SK-MEL-5 (cell line): ENCODE measurements around the gene HMCES. TPM values are rescaled to one million over a fixed set of nuclear protein-coding genes. Genes with fewer than 3 reads are reported as not detected.
"Not testable (repeated sequence)": the region's sequence is repeated elsewhere in the genome, so short reads cannot be mapped to it uniquely, and the experiment has no call there.

Experiments used
- DNase-seq: peaks from one replicate; pipeline ENCODE4 v3.0.0-alpha.2; 2016; ENCODE audit warnings: low read depth, low spot score
- in situ Hi-C: cut with HindIII; loops from 2 replicates; pipeline ENCODE4 v1.10.0; 2016; ENCODE audit warnings: low sequenced_read_pairs, high pct_unique_total_duplicates, low pct_unique_long_range_greater_than_20kb
- total RNA-seq: library from RNA; depleted of rRNA; stranded (reverse); fragments of >200 nt; shearing (Covaris generic); gene quantifications from 2 replicates; pipeline ENCODE4 v1.2.3, GENCODE V29; 2014

HMCES gene
- total RNA-seq, 1 experiment from 2014 or later: 20.5 TPM

DNA sequence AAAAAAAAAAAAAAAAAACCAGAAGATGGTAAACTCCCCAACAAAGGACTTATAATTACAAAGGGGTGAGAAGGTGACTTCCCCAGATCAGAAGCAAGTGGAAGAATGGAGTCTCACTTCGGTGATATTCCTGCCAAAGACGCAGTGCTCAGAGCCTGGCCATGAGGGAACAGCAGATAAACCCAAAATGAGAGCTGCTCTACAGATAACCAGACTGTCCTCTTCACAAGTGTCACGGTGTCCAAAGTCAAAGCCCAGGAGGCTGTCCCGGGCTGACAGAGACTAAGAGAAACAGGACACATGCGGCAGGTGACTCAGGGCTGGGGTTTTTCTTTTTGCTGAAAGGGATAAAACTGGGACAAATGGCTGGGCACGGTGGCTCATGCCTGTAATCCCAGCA is 48.8 kb downstream of the HMCES start:
- in situ Hi-C loops: no loop called here
- no peak for DNase-seq

- in situ Hi-C loops: no loop called here
These were observed 51.2 kb downstream of the HMCES start for GRCh38 chr3:129329858-129330257.

GRCh38 chr3:129330409-129330808 is 51.7 kb downstream of the HMCES start:
- DNase-seq: no peak
- in situ Hi-C loops: no loop called here

More at GRCh38 chr3:129329858-129330257, 51.2 kb downstream of the HMCES start:
- no peak for DNase-seq

DNA sequence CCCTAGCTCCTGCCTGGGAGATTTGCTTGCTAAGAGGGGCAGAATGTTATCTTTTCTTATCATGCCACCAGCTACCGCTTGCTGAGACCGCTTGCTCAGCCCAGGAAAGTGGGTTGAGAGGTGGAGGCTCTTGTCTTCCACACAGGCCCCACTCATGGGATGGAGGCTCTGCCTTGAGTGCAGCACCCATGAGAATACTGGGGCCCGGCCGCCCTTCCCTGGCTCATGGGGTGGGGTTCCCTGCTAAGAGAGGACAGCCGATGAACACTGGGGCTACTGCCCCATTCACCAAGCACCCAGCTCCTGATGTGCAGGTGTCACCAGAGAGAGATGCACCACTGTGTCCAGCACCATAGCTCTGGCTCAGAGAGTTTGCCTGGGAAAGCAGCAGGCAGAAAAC is 55.2 kb downstream of the HMCES start:
- in situ Hi-C loops: no loop called here
- no peak for DNase-seq

DNA sequence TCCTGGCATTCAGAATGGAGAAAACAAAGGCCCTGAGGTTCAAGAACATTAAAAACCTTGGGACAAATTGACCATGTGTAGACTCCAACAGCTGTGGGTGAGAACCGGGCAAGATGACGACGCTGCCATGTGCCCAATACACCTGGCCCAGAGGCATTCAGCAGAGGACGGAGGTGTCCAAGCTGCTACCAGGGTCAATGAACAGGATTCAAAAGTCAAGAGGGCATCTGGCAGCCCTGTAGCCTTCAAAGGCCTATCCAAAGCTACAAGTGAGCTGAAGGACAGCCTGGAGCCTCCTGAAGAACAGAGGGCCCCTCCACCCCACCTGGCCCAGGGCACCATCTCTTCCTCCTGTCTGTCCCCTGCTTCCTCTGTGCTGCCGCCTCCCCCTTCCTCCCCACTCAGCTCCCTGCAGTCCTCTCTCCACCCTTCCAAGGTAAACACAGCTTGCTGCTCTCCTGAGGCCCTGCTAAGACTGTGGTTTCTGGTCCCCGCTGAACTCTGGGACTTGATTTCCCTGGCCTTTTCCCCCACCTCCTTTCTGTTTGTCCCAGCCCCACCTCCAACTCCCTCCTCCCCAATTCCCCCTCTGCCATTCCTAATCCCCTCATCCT is 57.5 kb downstream of the HMCES start:
- in situ Hi-C loops: no loop called here

GRCh38 chr3:129337719-129338118 is 59.0 kb downstream of the HMCES start:
- in situ Hi-C loops: not testable (repeated sequence)

More for the DNA sequence above, 57.5 kb downstream of the HMCES start:
- no peak for DNase-seq

GRCh38 chr3:129339186-129339585 is 60.5 kb downstream of the HMCES start:
- DNase-seq, in situ Hi-C loops: not testable (repeated sequence)

More at GRCh38 chr3:129337719-129338118, 59.0 kb downstream of the HMCES start:
- not testable (repeated sequence) for DNase-seq

DNA sequence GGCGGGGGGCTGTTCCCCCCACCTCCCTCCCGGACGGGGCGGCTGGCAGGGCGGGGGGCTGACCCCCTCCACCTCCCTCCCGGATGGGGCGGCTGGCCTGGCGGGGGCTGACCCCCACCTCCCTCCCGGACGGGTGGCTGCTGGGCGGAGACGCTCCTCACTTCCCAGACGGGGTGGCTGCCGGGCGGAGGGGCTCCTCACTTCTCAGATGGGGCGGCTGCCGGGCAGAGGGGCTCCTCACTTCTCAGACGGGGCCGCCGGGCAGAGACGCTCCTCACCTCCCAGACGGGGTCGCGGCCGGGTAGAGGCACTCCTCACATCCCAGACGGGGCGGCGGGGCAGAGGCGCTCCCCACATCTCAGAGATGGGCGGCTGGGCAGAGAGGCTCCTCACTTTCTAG is 61.2 kb downstream of the HMCES start:
- in situ Hi-C loops, DNase-seq: not testable (repeated sequence)

- no peak for DNase-seq
- in situ Hi-C loops: no loop called here
These were observed 62.9 kb downstream of the HMCES start for GRCh38 chr3:129341331-129342141.

DNA sequence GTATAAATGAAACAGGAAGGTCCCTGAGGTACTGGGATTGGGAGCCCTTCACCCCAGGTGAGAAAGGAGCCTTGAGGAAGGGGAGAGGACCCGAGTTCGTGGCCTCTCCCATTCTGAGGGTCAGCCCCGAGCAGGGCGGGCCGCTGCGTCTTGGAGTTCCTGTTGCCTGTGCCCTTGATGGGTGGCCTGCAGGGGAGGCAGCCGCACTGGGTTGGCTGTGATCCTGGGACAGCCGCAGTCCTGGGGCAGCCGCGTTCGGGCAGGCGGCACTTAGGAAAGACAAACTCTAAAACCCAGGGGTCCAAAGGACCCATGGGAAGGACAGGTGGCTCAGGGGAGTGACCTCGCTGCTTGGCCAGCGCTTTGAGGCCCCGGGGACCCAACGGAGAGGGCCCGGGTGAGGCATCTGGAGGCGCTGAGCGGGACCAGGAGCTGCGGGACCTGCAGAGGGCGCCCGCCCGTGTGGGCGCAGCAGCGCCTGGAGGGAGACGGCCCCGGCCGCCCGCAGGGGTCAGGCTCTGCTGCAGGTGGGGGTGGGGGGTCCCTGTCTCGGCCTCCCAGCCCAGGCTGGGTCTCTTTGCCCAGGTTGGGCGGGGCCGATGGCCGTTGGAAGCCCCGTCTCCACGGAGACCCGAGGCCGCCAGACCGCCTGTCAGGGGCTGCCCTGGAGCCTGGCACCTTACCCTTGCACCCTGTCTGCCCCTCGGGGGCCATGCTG is 65.1 kb downstream of the HMCES start:
- in situ Hi-C loops: no loop called here
- DNase-seq: no peak

- DNase-seq: no peak
These were observed 66.0 kb downstream of the HMCES start for GRCh38 chr3:129344540-129345220.

DNA sequence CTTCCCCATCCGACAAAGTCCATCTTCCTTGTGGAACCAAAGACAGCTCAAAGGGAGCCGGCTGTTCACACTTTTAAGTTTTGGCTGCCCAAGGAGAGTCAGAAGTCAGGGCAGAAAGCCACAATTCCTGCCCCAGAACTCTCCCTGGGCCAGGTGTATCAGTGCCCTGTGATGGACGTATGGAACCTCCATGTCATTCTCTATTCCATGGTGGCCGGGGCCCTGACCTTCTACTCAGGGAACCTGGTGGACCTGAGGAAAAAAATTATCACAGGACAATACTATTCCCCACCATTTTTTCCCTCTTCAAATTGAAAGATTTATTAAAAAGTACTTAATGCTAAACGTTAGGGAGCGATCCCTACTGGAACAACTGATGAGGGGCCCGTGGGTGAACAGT is 66.6 kb downstream of the HMCES start:
- no peak for DNase-seq
- in situ Hi-C loops: no loop called here

More at GRCh38 chr3:129344540-129345220, 66.0 kb downstream of the HMCES start:
- in situ Hi-C loops: no loop called here

DNA sequence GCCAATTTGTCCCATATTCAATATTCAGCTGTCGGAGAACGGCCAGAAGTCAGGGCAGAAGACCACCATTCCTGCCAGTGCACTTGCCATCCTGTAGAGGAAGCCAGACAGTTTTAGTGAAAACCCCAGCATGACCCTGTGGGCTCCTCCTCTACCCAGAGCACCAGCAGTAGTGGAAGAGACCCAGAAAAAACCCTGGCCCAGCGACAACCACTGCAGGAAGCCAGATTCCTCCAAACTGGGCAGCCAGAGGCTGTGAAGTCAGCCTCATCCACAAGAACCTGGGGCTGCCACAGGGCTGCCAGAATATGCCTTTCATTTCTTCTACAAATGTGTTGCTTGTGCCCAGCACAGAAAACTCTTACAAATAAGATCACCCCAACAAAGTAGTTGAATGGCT is 67.3 kb downstream of the HMCES start:
- in situ Hi-C loops: no loop called here
- DNase-seq: no peak

GRCh38 chr3:129346695-129347457 is 68.2 kb downstream of the HMCES start:
- no peak for DNase-seq
- in situ Hi-C loops: no loop called here

DNA sequence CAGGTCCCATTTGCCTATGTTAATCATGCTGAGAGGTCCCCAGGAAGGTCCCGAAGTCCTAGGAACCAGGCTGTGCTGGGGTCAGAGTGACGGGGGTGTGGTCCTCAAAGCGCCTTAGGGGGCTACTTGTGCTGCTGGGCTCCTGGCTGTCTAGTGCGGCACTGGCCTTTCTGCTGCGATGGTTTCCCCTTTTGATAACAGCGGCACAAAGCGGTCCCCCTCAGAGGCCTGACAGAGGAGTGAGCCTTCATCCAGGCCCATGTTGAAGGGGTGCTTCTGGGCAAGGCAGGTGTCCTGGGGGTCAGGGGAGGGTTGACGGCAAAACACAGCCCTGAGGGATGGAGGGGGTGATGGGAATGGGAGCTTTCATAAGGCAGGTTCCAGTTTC is 68.8 kb downstream of the HMCES start:
- DNase-seq: no peak
- in situ Hi-C loops: no loop called here

- in situ Hi-C loops: no loop called here
- DNase-seq: no peak
These were observed 70.1 kb downstream of the HMCES start for GRCh38 chr3:129348734-129349133.

DNA sequence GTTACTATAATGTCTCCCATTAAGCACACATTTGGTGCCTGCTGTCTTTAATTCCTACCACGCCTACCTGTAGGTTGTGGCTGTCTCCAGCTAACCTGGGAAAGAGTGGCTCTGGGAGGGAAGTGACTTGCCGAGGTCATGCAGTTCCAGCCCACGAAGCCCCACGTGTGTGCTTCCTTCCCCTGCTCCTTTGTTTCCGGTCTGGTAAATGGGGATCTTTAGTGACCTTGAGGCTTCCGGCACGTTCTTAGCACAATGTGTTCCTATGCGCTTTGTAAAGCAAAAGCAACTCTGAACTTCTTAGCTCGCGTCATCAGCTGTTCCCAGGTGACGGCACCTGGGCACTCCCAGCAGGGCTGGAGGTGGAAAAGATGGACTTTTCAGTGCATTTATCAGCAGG is 70.5 kb downstream of the HMCES start:
- in situ Hi-C loops, DNase-seq: not testable (repeated sequence)
